Measurements from ENCODE around the gene SLC8A1. TPM values are rescaled to one million over a fixed set of nuclear protein-coding genes. Genes with fewer than 3 reads are reported as not detected.

Gene SLC8A1
- total RNA-seq, 1 donor from 2014 or later: 6.0 TPM

DNA sequence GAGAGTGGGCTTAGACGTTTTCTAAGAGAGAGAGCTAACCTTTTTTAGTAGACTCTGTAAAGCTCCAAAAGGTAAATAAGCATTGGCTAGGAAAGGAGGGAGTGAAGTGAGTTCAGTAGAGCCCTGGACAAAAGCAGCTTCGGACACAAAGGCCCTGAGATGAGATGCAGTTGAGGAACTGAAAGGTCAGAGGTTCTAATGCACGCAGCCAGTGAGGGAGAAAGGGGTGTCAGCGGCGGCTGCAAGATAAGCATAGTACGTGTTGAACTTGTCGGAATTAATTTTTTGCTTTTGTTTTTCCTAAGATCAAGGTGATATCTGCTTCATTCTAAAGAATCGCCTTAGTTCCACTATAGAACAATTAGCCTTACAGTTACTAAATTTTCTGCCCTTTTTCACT lies 11.2 kb upstream of the SLC8A1 start:
- ATAC-seq: no peak
- DNase-seq (ENCODE audit: low spot score): no peak

DNA sequence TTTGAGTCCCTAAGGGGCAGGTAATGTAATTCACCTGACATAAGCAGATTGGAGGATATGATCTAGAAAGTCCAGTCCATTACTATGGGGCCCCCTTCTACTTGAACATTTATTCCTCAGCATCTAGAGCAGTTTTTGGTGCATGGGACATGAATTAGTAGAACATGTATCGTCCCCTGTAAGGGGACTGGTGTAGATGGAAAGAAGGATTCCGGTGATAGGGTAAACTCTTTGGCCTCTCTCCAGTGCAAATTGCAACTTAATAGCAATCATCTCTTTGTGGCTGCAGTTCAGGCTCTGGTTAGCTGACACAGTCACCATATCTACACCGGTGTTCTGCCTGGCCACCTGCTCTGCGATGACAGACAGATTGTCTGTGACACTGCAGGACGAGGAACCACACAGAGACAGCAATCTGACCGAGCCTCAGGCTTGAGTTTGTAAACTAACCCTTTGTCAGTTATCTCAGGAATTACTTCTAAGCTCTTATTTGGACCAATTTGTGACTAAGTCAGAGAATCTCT lies 6.4 kb upstream of the SLC8A1 start:
- ATAC-seq: no peak
- no peak for DNase-seq (ENCODE audit: low spot score)

DNA sequence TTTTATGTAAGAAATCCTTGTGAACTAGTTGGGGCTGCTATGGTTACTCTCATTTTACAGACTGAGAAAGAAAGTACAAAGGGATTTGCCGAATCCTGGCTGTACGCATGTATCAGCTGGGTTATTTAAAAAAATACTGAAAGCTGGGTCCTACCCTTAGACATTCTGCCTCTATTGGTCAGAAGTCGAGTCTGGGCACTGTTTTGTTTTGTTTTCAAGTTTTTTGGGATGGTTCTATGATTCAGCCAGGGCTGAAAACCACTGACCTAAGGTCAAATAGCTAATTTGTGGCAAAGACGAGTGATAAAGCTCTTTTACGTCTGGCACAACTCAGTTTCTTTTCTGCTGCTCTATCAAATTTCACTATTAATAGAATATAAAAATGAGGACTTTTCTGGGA lies 5.9 kb upstream of the SLC8A1 start:
- no peak for ATAC-seq
- no peak for DNase-seq (ENCODE audit: low spot score)

DNA sequence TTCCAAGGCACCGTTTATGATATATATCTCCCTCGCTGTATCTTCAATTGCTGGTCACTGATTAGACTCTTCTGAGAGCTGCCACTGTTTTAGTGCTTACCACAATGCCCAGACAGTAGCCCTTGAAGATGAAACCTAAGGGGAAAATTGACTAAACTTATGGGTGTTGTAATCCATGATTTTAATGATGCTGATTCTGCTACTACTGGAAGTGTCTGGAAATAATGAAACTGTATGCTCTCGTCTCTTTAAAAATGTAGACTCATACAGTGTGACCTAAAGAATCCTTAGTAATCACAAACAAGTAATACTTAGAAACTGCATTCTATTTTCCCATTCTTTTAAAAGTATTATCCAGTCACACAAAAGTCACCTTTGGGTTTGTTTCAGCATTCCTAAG lies 5.5 kb upstream of the SLC8A1 start:
- ATAC-seq (no peak), DNase-seq (ENCODE audit: low spot score) (no peak)

DNA sequence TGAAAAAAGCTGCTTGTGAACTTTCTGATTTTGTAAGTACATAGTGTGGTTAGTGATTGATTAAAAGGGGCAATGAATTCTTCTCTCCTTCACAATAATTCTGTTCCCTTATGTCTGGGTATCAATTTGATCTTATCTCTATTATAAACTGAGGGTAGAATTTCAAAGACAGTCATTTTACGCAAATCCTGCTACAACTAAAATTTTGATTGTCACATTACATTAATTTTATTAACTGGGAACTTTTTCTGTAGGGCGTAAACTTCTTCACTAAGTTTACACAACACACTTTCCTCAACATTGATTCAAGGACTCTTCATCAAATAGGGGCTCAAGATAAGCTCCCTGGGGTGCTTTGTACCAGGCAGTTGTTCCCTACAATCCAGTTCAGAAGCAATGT lies 5.0 kb upstream of the SLC8A1 start:
- no peak for ATAC-seq

DNA sequence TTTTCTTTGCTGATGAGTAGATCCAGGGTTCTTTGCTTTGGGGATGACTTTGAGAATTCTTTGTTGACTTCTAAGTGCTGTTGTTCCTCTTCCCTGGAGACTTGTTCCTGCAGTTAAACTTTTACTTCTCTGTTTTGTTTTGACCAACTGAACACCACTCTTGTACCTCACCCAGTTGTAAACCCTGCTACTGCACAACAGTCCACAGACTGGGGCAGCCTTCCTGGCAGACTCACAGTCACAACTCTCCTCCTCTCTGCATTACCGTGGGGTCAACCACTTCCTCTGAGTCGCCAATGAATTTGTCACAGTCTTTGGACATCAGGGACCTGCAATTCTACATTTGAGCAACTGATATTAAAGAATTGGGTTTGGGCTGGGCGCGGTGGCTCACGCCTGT lies 3.8 kb upstream of the SLC8A1 start:
- peak; percentile 47 for ATAC-seq
- no peak for DNase-seq (ENCODE audit: low spot score)

More for the DNA sequence above, 5.0 kb upstream of the SLC8A1 start:
- DNase-seq (ENCODE audit: low spot score): no peak

DNA sequence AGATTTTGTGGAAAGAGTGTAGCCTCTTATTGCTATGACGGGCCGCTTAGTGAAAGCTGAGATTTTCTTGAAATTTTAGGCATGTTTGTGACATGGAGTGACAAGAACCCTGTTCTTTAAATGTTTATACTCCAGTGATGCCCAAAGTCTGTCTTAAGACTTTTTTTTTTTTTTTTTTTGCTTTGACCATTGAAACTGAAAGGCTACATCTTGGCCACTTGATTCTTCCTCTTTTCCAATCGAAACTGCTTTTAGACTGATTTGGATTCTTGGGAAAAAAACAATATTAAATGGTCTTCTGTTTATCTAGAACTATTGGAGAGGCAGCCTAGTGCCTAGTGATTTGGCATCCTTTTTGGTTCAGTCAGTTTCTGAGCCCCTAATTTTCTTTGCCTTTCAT lies 2.4 kb upstream of the SLC8A1 start:
- ATAC-seq (no peak), DNase-seq (ENCODE audit: low spot score) (no peak)

DNA sequence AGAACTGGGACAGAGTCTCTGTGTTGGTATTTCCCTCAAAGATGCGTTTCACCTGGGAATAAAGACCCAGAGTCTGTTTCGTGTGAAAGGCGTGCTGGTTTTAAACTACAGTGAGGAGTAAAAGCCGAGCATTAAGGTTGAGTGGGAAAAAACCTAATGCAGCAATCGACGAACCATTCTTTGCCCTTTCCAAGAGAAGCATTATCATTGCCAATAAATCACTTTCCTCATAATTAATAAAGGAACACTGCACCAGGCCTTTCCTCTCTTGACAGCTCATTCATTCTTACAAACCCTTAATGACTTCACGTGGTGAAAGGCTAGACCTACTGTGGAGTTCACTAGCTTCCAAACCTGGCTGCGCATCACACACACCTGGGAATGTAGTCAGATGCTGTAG lies 896 bp upstream of the SLC8A1 start:
- ATAC-seq (no peak), DNase-seq (ENCODE audit: low spot score) (no peak)

DNA sequence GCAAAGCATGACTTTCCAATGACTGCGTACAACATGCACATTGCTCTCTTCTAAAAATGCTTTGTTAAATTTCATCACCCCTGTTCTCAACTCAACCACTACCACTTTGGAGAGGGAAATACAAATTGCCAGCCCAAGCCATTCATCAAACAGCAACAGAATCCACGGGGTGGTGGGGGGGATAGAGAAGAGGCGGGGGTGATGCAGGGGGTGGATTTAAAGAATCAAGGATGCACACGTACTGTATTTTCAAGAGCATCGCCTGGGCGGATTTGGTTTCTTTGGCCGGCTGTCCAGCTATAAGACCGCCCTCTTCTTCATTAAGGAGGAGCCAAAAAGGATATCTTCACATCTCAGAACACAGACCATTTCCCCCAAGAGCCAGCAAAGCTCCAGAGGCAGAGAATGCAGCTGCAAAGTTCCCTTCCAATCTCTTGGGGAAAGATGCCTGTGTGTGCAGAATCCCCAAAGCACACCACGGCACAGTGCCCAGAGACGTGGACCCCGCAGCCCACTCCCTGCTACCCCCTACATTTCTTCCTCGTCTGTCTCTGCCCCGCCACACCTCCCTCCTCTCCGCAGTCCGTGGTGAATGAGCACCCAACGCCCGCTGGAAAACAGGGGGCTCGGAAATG lies 977 bp downstream of the SLC8A1 start:
- DNase-seq (ENCODE audit: low spot score): peak; percentile 47
- ATAC-seq: peak; percentile 60

DNA sequence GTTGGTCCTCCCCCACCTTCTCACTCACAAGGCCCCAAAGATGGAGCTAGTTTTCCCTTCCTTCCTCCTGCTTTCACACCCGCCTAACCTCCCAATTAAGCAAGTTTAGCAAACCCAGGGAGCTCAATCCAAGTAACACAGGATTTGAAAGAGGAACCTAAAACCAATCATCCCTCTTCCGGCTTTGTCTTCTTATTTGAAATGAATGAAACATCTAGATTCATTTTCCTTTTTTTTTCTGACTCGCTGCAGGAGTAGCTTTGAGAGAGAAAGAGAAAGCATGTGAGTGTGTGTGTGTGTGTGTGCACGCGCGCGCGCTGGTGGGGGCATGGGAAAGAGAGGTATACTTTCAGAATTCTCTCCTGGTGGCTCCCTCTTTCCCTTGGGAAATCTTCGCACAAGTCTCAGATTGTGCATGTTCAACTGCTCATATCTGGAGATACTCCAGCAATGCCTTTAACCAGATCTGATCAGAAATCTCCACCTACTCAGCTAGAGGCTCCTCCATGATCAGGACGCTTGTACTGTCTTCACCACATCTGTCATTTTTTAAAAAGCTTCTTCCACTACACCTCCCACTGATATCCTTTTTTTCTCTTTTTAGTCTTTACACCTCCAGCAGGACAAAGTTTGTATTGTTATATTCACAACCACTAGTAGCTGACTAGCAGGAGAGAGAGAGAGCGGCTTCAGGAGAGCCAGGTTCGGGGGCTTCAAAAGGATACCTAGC lies 1.7 kb downstream of the SLC8A1 start:
- peak; percentile 27 for ATAC-seq
- no peak for DNase-seq (ENCODE audit: low spot score)

DNA sequence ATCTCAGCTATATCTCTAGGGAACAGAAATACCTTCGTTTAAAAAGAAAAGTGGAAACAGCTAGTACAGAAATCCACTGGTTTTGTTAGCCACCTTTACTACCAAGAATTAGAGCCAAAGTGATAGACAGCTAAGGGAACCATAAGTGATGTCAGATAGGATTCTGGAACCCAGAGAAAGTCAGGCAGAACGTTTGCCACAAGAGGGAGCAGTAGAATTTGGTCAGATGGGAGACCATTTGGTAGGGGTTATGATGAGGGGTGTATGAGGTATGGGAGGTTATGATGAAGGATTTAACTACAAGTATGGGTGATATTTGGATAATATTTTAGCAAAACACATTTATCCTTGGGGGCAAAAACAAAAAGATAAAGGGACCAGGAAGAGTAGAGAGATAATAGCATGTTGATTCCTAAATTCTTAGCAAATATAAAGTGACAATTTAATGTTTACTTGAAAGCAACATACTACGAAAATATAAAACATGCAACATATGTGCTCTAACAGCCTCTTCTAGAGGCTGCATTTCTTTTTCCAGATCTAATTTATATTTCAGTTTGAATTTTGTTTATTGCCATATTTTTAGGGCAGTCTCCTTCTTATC lies 3.3 kb downstream of the SLC8A1 start:
- no peak for DNase-seq (ENCODE audit: low spot score)

DNA sequence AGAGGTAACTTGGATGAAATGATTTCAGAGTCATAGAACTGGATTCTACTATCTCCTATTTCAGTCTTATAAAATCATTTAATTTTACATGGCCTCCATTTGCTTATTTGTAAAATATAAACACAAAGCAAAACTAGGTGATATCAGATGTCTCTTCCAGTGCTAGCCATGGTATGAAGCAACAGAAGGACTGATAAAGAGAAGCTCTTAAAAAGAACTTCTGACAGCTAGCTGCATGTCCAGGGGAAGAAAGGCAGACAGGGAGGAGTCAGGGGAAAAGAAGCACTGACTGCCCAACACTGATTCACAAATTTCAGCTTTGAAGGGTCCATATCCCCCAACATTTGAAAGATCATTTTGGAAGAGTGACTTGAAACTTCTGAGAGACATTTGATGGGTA lies 6.4 kb downstream of the SLC8A1 start:
- no peak for DNase-seq (ENCODE audit: low spot score)
- no peak for ATAC-seq

More for the DNA sequence above, 3.3 kb downstream of the SLC8A1 start:
- no peak for ATAC-seq

DNA sequence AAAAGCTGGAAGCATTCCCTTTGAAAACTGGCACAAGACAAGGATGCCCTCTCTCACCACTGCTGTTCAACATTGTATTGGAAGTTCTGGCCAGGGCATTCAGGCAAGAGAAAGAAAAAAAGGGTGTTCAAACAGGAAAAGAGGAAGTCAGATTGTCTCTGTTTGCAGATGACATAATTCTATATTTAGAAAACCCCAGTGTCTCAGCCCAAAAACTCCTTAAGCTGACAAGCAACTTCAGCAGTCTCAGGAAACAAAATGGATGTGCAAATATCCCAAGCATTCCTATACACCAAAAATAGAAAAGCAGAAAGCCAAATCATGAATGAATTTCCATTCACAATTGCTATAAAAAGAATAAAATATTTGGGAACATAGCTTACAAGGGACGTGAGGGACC lies 11.1 kb downstream of the SLC8A1 start:
- ATAC-seq (no peak), DNase-seq (ENCODE audit: low spot score) (no peak)

DNA sequence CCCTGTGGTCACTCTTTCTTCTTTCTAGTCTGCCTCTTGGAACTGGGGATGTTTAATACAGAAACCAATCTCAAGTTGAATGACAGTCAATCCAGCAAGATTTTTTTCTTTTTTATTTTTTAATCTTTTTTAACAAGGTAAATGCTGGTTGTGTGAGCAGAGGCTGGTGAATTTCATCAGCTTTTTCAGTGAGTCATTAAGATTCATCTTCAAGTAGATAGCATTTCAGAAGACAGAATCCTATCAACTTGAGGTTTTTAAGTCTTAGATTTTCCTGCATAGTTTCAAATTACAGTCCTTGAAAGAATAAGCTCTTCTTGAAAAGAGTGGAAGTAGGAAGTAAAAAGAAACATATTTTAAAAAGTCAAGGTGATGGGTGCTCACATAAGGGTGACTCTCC lies 12.4 kb downstream of the SLC8A1 start:
- DNase-seq (ENCODE audit: low spot score): no peak
- no peak for ATAC-seq

DNA sequence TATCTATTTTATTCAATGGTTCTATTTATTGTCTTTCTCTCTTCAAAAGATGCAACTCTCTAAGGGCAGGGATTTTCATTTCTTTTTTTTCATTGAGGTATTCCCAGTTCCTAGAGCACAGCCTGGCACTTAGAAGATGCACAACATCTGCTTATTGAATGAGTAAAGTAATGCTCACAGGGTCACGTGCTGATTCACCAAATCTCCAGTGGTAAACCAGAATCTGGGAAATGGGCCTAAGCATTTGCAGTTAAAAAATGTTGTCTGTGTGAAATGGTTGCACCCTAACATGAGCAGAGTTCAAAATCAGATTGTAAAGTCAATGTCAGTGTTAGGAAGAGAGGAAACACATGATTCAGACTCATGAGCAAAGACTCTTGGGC lies 15.8 kb downstream of the SLC8A1 start:
- DNase-seq (ENCODE audit: low spot score): no peak
- no peak for ATAC-seq

DNA sequence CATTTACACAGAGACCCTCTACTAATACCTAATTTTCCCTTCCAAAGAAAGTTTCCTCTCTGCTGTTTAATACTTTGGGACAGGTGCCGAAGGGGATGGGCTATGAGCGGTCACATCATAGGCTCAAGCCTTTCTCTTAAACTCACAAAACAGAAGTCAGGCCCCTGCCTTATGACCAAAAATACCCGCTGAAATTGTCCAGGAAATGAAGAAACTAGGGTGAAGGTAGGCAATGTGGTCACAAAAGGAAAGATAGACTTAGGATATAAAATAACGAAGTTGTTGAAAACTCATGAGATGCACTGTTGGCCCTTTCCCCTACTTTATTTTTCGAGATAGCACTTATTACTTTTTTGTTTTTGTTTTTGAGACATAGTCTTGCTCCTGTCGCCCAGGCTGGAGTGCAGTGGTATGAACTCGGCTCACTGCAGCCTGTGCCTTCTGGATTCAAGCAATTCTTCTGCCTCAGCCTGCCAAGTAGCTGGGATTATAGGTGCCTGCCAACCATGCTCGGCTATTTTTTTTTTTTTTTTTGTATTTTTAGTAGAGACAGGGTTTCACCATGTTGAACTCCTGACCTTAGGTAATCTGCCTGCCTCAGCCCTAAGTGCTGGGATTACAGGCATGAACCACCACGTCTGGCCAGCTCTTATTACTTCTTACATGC lies 16.3 kb downstream of the SLC8A1 start:
- ATAC-seq (no peak), DNase-seq (ENCODE audit: low spot score) (no peak)

DNA sequence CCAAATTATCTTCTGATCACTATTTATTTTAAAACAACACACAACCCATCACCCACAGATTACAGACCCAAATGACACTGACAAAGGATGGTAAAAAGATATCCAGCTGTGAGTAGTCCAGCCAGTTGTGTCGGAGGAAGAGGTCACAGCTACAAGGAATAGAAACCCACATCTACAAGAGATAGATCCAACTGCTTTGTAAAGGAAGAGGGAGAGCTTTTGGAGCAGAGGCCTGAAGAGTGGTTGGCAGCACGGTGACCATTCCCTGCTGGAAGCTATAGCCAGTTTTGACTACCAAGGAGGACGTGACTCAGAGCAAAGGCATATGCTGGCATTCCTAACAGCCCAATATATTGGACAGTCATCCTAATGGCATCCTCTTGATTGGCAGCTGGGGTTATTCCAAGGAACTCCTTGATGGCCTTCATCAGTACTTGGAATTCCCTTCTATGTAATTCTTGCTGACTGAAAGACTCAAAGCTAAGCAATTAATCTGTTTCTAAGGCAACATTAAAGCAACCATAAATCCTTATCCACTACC lies 17.1 kb downstream of the SLC8A1 start:
- ATAC-seq (no peak), DNase-seq (ENCODE audit: low spot score) (no peak)

DNA sequence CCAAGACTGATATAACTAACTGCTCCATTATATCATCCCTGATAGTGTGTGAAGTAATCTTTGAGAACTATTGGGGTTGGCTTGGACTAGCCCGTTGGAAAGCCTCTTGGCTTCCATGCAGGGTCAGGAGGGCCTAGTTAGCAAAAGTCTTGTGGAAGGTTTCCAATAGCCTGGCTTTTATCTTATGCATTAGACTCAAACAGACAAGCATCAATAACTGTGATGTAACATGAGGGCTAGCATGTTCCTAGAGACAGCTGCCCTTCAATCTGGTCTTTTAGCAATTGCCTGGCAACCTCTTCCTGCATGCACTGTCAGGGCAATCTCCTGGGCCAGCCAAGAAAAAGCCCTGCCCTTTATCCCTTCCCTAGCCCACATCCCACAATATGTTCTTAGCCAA lies 18.2 kb downstream of the SLC8A1 start:
- ATAC-seq (no peak), DNase-seq (ENCODE audit: low spot score) (no peak)

DNA sequence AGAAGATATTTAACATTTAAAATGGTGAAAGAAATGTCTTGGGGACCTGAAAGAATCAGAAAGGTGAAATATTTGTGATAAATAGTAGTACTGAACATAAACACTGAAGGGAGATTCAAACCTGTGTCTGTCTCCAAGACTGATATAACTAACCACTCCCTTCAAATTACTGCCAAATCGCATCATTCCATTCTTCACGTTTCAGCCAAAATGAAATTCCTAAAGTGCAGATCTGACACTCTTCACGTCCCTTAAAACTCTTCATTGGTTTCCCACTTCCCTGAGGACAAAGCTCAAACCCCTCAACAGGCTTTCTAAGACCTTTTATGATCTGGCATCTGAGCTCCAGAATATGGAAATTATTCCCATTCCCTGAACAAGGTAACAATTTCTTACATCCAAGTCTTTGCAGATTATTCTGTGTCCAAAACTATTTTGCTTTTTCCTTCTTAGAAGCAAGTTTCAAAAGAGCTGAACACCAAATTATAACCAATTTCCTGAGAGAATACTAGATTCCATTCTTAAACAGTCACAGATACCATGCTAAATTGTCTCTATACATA lies 18.9 kb downstream of the SLC8A1 start:
- ATAC-seq: no peak

DNA sequence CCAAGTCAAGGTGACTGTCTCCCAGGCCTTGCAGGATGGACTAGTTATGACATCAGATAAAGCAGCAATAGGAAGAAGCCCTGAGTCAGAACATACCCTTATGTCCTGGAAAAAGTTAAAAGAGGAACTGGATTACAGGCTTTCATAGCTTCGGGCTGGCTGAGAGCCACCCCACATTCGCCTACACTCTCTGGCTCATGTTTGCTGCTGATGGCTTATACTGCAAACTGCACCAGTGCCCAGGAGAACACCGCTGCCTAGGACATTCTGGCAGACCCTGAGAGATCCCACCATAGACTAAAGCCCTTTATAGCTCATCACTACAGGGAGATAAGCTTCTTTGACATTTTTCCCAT lies 20.3 kb downstream of the SLC8A1 start:
- ATAC-seq: peak; percentile 37
- no peak for DNase-seq (ENCODE audit: low spot score)

More for the DNA sequence above, 18.9 kb downstream of the SLC8A1 start:
- no peak for DNase-seq (ENCODE audit: low spot score)
